Measurements from ENCODE around the gene COQ4. TPM values are rescaled to one million over a fixed set of nuclear protein-coding genes. Genes with fewer than 3 reads are reported as not detected.

The COQ4 gene
- total RNA-seq, 1 experiment from 2014 or later, result 28.3 TPM

DNA sequence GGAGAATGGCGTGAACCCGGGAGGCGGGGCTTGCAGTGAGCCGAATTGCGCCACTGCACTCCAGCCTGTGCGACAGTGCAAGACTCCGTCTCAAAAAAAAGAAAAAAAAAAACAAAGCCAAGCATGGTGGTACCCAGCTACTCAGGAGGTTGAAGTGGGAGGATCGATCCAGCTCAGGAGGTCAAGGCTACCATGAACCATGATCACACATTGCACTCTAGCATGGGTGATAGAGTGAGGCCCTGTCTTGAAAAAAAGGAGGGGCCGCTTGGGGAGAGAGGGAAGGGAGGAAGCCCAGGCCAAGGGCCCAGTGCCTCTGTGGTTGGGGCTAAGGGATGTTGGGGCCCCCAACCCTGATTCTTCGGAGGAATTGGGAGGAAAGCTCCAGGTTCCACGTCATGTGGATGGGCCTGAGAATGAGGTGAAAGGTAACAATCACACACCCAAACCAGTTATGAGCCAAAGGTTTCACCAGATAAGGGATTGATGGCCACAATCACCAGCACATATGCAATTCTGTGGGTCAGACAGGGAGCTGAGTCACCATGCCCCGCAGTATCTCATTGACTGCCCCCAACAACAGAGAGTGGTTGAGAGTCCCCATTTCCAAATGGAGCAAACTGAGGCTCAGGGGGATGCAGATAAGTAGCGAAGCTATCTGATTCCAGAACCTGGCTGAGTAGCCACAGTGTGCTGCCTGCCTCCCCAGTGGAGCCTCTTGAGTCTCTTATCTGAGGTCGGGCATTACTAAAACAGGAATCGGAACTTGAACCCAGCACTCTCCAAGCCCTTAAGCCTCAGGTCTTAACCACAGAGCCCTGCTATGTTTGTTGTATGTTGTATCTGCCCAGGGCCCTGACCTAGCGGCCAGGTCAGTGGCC is 26.1 kb upstream of the COQ4 start:
- Histone ChIP-seq H3K4me2 (ENCODE audit: low read depth, low read length, poor library complexity, severe bottlenecking) (no peak overlapping the region), H3K79me2 (ENCODE audit: low read length) (no peaks in the 10 kb centered on the region), H3K4me1 (ENCODE audit: low read length) (peaks cover 5% of the 10 kb centered on the region), H3K36me3 (ENCODE audit: insufficient read depth, low read length) (no peaks in the 10 kb centered on the region), H3K4me3 (ENCODE audit: low read length) (no peak overlapping the region), H3K9me3 (ENCODE audit: low read length) (no peaks in the 10 kb centered on the region), H3K27ac (ENCODE audit: low read length) (no peak overlapping the region), H3K9ac (ENCODE audit: low read length) (no peak overlapping the region), H3K27me3 (ENCODE audit: low read length) (no peaks in the 10 kb centered on the region), H3K9me2 (replicated peaks; ENCODE audit: insufficient read depth, low read length) (no peaks in the 10 kb centered on the region), H2AFZ (ENCODE audit: low read length) (no peak overlapping the region), H4K20me1 (ENCODE audit: insufficient read depth, low read depth, low read length) (no peaks in the 10 kb centered on the region)
- no peak for DNase-seq

GRCh38 chr9:128297221-128297773 is 25.3 kb upstream of the COQ4 start:
- H3K4me1 ChIP-seq (ENCODE audit: low read length), result peaks cover 5% of the 10 kb centered on the region
- H3K27me3 ChIP-seq (ENCODE audit: low read length), result no peaks in the 10 kb centered on the region
- H4K20me1 ChIP-seq (ENCODE audit: insufficient read depth, low read depth, low read length), result no peaks in the 10 kb centered on the region
- no peaks in the 10 kb centered on the region for H3K9me3 ChIP-seq (ENCODE audit: low read length)
- no peak overlapping the region for H3K27ac ChIP-seq (ENCODE audit: low read length)
- no peaks in the 10 kb centered on the region for H3K79me2 ChIP-seq (ENCODE audit: low read length)
- H3K9ac ChIP-seq (ENCODE audit: low read length), result no peak overlapping the region
- H3K4me3 ChIP-seq (ENCODE audit: low read length), result no peak overlapping the region
- DNase-seq, result no peak
- H3K9me2 ChIP-seq (replicated peaks; ENCODE audit: insufficient read depth, low read length), result no peaks in the 10 kb centered on the region
- H3K36me3 ChIP-seq (ENCODE audit: insufficient read depth, low read length), result no peaks in the 10 kb centered on the region
- H3K4me2 ChIP-seq (ENCODE audit: low read depth, low read length, poor library complexity, severe bottlenecking), result no peak overlapping the region
- H2AFZ ChIP-seq (ENCODE audit: low read length), result no peak overlapping the region

DNA sequence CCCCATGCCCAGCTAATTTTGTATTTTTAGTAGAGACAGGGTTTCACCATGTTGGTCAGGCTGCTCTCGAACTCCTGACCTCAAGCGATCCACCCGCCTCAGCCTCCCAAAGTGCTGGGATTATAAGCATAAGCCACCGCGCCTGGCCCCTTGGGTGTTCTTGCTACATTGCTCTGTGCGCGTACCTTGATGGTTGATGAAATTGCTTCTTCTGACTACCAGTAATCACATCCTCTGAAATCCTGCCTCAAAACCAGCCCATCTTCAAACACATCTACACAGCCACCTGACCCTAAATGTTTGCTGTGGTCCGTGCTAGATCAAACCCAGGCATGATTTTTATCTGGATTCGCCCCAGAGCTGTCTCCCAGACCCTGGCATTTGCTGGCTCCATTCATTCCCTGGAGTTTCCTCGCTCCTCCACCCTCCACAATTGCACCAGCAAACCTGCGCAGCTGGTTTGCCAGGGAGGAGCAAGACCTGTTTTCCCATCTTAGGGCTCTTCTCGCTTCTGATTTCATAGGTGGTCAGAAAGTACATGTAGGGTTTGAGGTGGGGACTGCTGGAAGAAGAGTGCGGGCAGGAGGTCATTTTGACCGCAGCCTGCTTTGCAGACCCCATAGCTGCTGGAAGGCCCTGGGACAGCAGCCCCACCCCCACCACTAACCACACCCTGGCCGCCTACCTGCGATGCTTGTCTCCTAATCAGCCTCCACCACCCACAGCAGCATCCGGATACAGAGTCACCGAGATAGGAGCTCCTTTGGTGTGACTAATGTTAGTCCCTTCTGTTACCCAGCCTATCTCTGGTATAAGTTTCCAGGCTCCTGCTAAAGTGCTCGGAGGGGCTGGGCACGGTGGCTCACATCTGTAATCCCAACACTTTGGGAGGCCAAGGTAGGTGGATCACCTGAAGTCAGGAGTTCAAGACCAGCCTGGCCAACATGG is 23.8 kb upstream of the COQ4 start:
- Histone ChIP-seq H3K79me2 (ENCODE audit: low read length) (no peaks in the 10 kb centered on the region), H3K4me3 (ENCODE audit: low read length) (no peak overlapping the region), H2AFZ (ENCODE audit: low read length) (no peak overlapping the region), H3K27me3 (ENCODE audit: low read length) (no peaks in the 10 kb centered on the region), H3K36me3 (ENCODE audit: insufficient read depth, low read length) (no peaks in the 10 kb centered on the region), H3K9me3 (ENCODE audit: low read length) (no peaks in the 10 kb centered on the region), H3K4me2 (ENCODE audit: low read depth, low read length, poor library complexity, severe bottlenecking) (no peak overlapping the region), H3K9ac (ENCODE audit: low read length) (no peak overlapping the region), H4K20me1 (ENCODE audit: insufficient read depth, low read depth, low read length) (no peaks in the 10 kb centered on the region), H3K27ac (ENCODE audit: low read length) (no peak overlapping the region), H3K4me1 (ENCODE audit: low read length) (no peaks in the 10 kb centered on the region), H3K9me2 (replicated peaks; ENCODE audit: insufficient read depth, low read length) (no peaks in the 10 kb centered on the region)
- no peak for DNase-seq

DNA sequence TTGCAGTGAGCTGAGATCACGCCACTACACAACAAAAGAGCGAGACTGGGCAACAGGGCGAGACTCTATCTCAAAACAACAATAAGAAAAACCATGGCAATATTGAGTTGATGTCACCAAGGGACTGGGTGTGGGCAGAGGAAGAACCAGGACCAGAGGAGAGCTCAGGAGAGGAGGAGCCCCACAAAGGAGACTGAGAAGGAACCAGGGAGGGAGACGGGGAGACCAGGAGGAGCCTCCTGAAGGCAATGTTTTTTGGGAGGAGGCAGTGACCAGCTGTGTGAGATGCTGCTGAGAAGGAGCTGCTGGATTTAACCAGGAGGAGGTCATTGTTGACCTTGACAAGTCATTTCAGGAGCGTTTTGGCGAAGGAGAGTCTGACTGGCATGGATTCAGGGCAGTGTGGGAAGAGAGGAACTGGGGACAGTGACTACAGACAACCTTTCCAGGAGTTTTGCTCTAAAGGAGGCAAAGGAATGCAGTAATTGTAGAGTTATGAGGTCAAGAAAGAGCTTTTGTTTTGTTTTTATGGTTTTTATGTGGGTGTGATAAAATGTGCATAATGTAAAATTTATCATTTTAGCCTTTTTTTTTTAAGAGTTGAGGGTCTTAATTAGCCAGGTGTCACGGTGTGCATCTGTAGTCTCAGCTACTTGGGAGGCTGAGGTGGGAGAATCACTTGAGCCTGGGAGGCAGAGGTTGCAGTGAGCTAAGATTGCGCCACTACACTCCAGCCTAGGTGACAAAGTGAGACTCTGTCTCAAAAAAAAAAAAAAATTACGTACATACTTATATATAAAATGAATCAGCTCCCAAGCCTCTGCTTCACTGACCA is 18.3 kb upstream of the COQ4 start:
- H3K79me2 ChIP-seq (ENCODE audit: low read length), result no peaks in the 10 kb centered on the region
- H3K9me2 ChIP-seq (replicated peaks; ENCODE audit: insufficient read depth, low read length), result no peaks in the 10 kb centered on the region
- no peak overlapping the region for H3K4me3 ChIP-seq (ENCODE audit: low read length)
- no peaks in the 10 kb centered on the region for H3K27me3 ChIP-seq (ENCODE audit: low read length)
- H3K27ac ChIP-seq (ENCODE audit: low read length), result no peak overlapping the region
- peaks cover 5% of the 10 kb centered on the region; the same call in 1 of the 2 replicates for H3K36me3 ChIP-seq (ENCODE audit: insufficient read depth, low read length)
- no peaks in the 10 kb centered on the region for H3K4me1 ChIP-seq (ENCODE audit: low read length)
- no peaks in the 10 kb centered on the region for H4K20me1 ChIP-seq (ENCODE audit: insufficient read depth, low read depth, low read length)
- DNase-seq, result no peak
- no peak overlapping the region for H3K4me2 ChIP-seq (ENCODE audit: low read depth, low read length, poor library complexity, severe bottlenecking)
- no peaks in the 10 kb centered on the region for H3K9me3 ChIP-seq (ENCODE audit: low read length)
- H3K9ac ChIP-seq (ENCODE audit: low read length), result no peak overlapping the region
- no peak overlapping the region for H2AFZ ChIP-seq (ENCODE audit: low read length)

- no peak overlapping the region for H2AFZ ChIP-seq (ENCODE audit: low read length)
- DNase-seq, result no peak
- H3K9me2 ChIP-seq (replicated peaks; ENCODE audit: insufficient read depth, low read length), result no peaks in the 10 kb centered on the region
- no peaks in the 10 kb centered on the region for H3K4me1 ChIP-seq (ENCODE audit: low read length)
- peaks cover 11% of the 10 kb centered on the region; the same call in 1 of the 2 replicates for H3K36me3 ChIP-seq (ENCODE audit: insufficient read depth, low read length)
- no peaks in the 10 kb centered on the region for H4K20me1 ChIP-seq (ENCODE audit: insufficient read depth, low read depth, low read length)
- H3K4me3 ChIP-seq (ENCODE audit: low read length), result no peak overlapping the region
- no peak overlapping the region for H3K27ac ChIP-seq (ENCODE audit: low read length)
- no peak overlapping the region for H3K4me2 ChIP-seq (ENCODE audit: low read depth, low read length, poor library complexity, severe bottlenecking)
- no peaks in the 10 kb centered on the region for H3K27me3 ChIP-seq (ENCODE audit: low read length)
- H3K9ac ChIP-seq (ENCODE audit: low read length), result no peak overlapping the region
- H3K9me3 ChIP-seq (ENCODE audit: low read length), result no peaks in the 10 kb centered on the region
- no peaks in the 10 kb centered on the region for H3K79me2 ChIP-seq (ENCODE audit: low read length)
These were observed 17.7 kb upstream of the COQ4 start for GRCh38 chr9:128304971-128305288.

DNA sequence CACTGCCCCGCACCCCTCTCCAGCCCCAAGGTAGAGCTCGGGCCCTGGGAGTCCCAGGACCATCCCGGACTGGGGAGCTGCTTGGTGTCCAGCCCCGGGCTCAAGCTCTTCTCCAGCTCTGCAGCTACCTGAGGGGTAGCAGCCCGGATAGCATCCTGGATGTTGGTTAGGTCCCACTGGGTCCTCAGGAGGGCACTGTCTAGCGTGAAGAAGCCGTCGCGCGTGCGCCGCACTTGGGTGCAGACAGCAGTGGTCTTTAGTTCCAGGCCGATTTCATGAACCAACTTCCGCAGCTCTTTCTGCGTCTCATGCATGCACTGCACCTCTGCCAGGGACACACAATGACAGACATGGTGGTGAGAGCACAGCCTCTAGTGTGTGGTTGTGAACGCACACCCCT is 13.1 kb upstream of the COQ4 start:
- Histone ChIP-seq H3K9me3 (ENCODE audit: low read length) (no peaks in the 10 kb centered on the region), H2AFZ (ENCODE audit: low read length) (no peak overlapping the region)

GRCh38 chr9:128310461-128310860 is 12.2 kb upstream of the COQ4 start:
- DNase-seq, result no peak

More for the DNA sequence above, 13.1 kb upstream of the COQ4 start:
- H3K79me2 ChIP-seq (ENCODE audit: low read length), result no peaks in the 10 kb centered on the region
- DNase-seq, result no peak
- no peak overlapping the region for H3K4me2 ChIP-seq (ENCODE audit: low read depth, low read length, poor library complexity, severe bottlenecking)
- H3K4me1 ChIP-seq (ENCODE audit: low read length), result no peaks in the 10 kb centered on the region
- no peaks in the 10 kb centered on the region for H4K20me1 ChIP-seq (ENCODE audit: insufficient read depth, low read depth, low read length)
- peaks cover 12% of the 10 kb centered on the region; the same call in 1 of the 2 replicates for H3K36me3 ChIP-seq (ENCODE audit: insufficient read depth, low read length)
- H3K27me3 ChIP-seq (ENCODE audit: low read length), result no peaks in the 10 kb centered on the region
- H3K27ac ChIP-seq (ENCODE audit: low read length), result no peak overlapping the region
- H3K4me3 ChIP-seq (ENCODE audit: low read length), result no peak overlapping the region
- H3K9ac ChIP-seq (ENCODE audit: low read length), result no peak overlapping the region
- H3K9me2 ChIP-seq (replicated peaks; ENCODE audit: insufficient read depth, low read length), result no peaks in the 10 kb centered on the region

More at GRCh38 chr9:128310461-128310860, 12.2 kb upstream of the COQ4 start:
- no peaks in the 10 kb centered on the region for H3K27me3 ChIP-seq (ENCODE audit: low read length)
- no peak overlapping the region for H2AFZ ChIP-seq (ENCODE audit: low read length)
- no peaks in the 10 kb centered on the region for H3K4me1 ChIP-seq (ENCODE audit: low read length)
- H3K4me2 ChIP-seq (ENCODE audit: low read depth, low read length, poor library complexity, severe bottlenecking), result no peak overlapping the region
- no peak overlapping the region for H3K9ac ChIP-seq (ENCODE audit: low read length)
- no peaks in the 10 kb centered on the region for H3K9me2 ChIP-seq (replicated peaks; ENCODE audit: insufficient read depth, low read length)
- H3K4me3 ChIP-seq (ENCODE audit: low read length), result no peak overlapping the region
- H3K36me3 ChIP-seq (ENCODE audit: insufficient read depth, low read length), result peaks cover 17% of the 10 kb centered on the region; the same call in 1 of the 2 replicates
- no peaks in the 10 kb centered on the region for H3K79me2 ChIP-seq (ENCODE audit: low read length)
- H3K27ac ChIP-seq (ENCODE audit: low read length), result no peak overlapping the region
- H4K20me1 ChIP-seq (ENCODE audit: insufficient read depth, low read depth, low read length), result no peaks in the 10 kb centered on the region
- H3K9me3 ChIP-seq (ENCODE audit: low read length), result no peaks in the 10 kb centered on the region

Data from Karpas-422 (cell line).